Panc1 (cell line): Measurements from ENCODE around the gene NPR1. TPM values are rescaled to one million over a fixed set of nuclear protein-coding genes. Genes with fewer than 3 reads are reported as not detected.
A peak's percentile ranks its signal among the peaks of the same experiment; 100 is the strongest.

ENCODE experiments used
- ATAC-seq: fragments of 200-7000 bp; cut with Tn5 transposase; 2 replicates; pipeline ENCODE4 v1.9.1; 2020; ENCODE audit warnings: mild to moderate bottlenecking, moderate library complexity
- BruUV-seq: library from RNA; stranded (reverse); fragments of 400-500 nt; replicated peaks from 2 replicates; lab custom pipeline; 2021; lab: Mats Ljungman, UMichigan
- CTCF ChIA-PET: fragments of 300-600 bp; sonication (Branson Sonifier 250); formaldehyde crosslinking; loops from one replicate; lab custom pipeline; 2022; ENCODE audit warnings: antibody characterized with exemption; lab: Charles Lee
- POLR2A ChIA-PET: fragments of 300-600 bp; sonication (Branson Sonifier 250); formaldehyde crosslinking; loops from one replicate; lab custom pipeline; 2022; ENCODE audit warnings: antibody characterized with exemption; lab: Charles Lee
- DNase-seq: peaks from one replicate; pipeline ENCODE4 v3.0.0-alpha.2; 2010; ENCODE audit warnings: low read depth, low spot score
- H3K27ac ChIP-seq: 2 replicates; pipeline ENCODE4 v1.5.1; 2011; ENCODE audit warnings: mild to moderate bottlenecking, low read length, inconsistent platforms
- H3K27me3 ChIP-seq: fragments of 200-500 bp; sonication (Bioruptor generic); 2 replicates; pipeline ENCODE4 v1.6.0; 2014; ENCODE audit warnings: low read length, inconsistent platforms; ENCODE audit not compliant: control insufficient read depth, insufficient read depth
- H3K36me3 ChIP-seq: fragments of 200-500 bp; sonication (Bioruptor generic); 2 replicates; pipeline ENCODE4 v1.5.1; 2014; ENCODE audit warnings: inconsistent platforms, mild to moderate bottlenecking, low read length, moderate library complexity; ENCODE audit not compliant: control insufficient read depth, insufficient read depth
- H3K4me1 ChIP-seq: 2 replicates; pipeline ENCODE4 v1.5.1; 2011; ENCODE audit warnings: inconsistent platforms, mild to moderate bottlenecking, low read length, moderate library complexity; ENCODE audit not compliant: control insufficient read depth, insufficient read depth
- H3K4me3 ChIP-seq, 2 experiments: 2 replicates each; pipeline ENCODE4 v1.5.1; 2011 to 2012; ENCODE audit warnings: low read depth in 2 of 2, low read length in 2 of 2, mild to moderate bottlenecking in 2 of 2, inconsistent platforms in 1 of 2, moderate library complexity in 1 of 2
- H3K9me3 ChIP-seq: fragments of 200-500 bp; sonication (Bioruptor generic); 2 replicates; pipeline ENCODE4 v1.5.1; 2014; ENCODE audit warnings: low read depth, mild to moderate bottlenecking, inconsistent platforms, low read length, moderate library complexity; ENCODE audit not compliant: control insufficient read depth, insufficient read depth
- CTCF ChIP-seq: fragments of 450-650 bp; IDR thresholded peaks from 2 replicates; pipeline ENCODE4 v1.5.1; 2017; ENCODE audit warnings: mild to moderate bottlenecking
- POLR2AphosphoS5 ChIP-seq: IDR thresholded peaks from 2 replicates; pipeline ENCODE4 v1.6.1; 2012; ENCODE audit warnings: mild to moderate bottlenecking, low read depth, low read length, moderate library complexity
- SIN3A ChIP-seq: IDR thresholded peaks from 2 replicates; pipeline ENCODE4 v1.6.1; 2012; ENCODE audit warnings: low read depth, mild to moderate bottlenecking, low read length, moderate library complexity, borderline replicate concordance; ENCODE audit not compliant: insufficient read depth
- TCF7L2 ChIP-seq: IDR thresholded peaks from 2 replicates; pipeline ENCODE4 v1.6.1; 2011; ENCODE audit warnings: mild to moderate bottlenecking, low read depth, low read length, inconsistent platforms
- in situ Hi-C: cut with HindIII; loops from 2 replicates; pipeline ENCODE4 v1.10.0; 2016; ENCODE audit warnings: low sequenced_read_pairs, low pct_unique_long_range_greater_than_20kb
- intact Hi-C: fragments of 100-400 bp; cut with micrococcal nuclease; formaldehyde crosslinking; loops from one replicate; pipeline ENCODE4 v1.10.0; 2022; ENCODE audit not compliant: unreplicated experiment
- total RNA-seq: library from RNA; stranded (reverse); gene quantifications from one replicate; pipeline ENCODE4 v1.2.1, GENCODE V29; 2021; ENCODE audit not compliant: unreplicated experiment
- TF ChIP-seq, protein P1 (sequence below), 2 experiments: IDR thresholded peaks; 2 replicates each; pipeline ENCODE4 v1.6.1; 2011 to 2012; ENCODE audit warnings: low read depth in 2 of 2, control low read depth in 1 of 2, low read length in 1 of 2, mild to moderate bottlenecking in 1 of 2, moderate library complexity in 1 of 2; ENCODE audit not compliant: insufficient read depth in 1 of 2

Gene NPR1
- total RNA-seq, 1 experiment from 2014 or later: 0.36 TPM

GRCh38 chr1:153661111-153661708 is 17.3 kb upstream of the NPR1 start:
- intact Hi-C loops (loop anchor here (5.0 kb wide), 1 partner anchor 154 kb away; no protein-coding TSS in a partner anchor), in situ Hi-C loops (no loop called here)
- H3K27me3 ChIP-seq: no peaks in the 10 kb centered on the region
- TF ChIP-seq CTCF (no peak), POLR2AphosphoS5 (peak; percentile 26; the same call in 1 of the 2 replicates)
- no peak for DNase-seq
- TSS peak; percentile 60 for BruUV-seq
- ChIA-PET CTCF (no interaction called here), POLR2A (no interaction called here)
- H3K4me3 ChIP-seq: no peak overlapping the region
- H3K27ac ChIP-seq: peak overlapping the region; percentile 49; the same call in 1 of the 2 replicates
- H3K36me3 ChIP-seq: peaks cover 39% of the 10 kb centered on the region
- ATAC-seq: no peak
- H3K4me1 ChIP-seq: peaks cover 11% of the 10 kb centered on the region; the same call in 1 of the 2 replicates
- H3K9me3 ChIP-seq: no peaks in the 10 kb centered on the region

GRCh38 chr1:153662269-153662668 is 16.2 kb upstream of the NPR1 start:
- no peak for ATAC-seq
- Histone ChIP-seq H3K9me3 (no peaks in the 10 kb centered on the region), H3K27ac (no peak overlapping the region), H3K36me3 (peaks cover 39% of the 10 kb centered on the region), H3K4me3 (no peak overlapping the region), H3K4me1 (peaks cover 11% of the 10 kb centered on the region; the same call in 1 of the 2 replicates), H3K27me3 (no peaks in the 10 kb centered on the region)
- DNase-seq: no peak
- TF ChIP-seq POLR2AphosphoS5 (no peak), SIN3A (no peak), CTCF (no peak), TCF7L2 (no peak)
- TF ChIP-seq, protein P1, sequence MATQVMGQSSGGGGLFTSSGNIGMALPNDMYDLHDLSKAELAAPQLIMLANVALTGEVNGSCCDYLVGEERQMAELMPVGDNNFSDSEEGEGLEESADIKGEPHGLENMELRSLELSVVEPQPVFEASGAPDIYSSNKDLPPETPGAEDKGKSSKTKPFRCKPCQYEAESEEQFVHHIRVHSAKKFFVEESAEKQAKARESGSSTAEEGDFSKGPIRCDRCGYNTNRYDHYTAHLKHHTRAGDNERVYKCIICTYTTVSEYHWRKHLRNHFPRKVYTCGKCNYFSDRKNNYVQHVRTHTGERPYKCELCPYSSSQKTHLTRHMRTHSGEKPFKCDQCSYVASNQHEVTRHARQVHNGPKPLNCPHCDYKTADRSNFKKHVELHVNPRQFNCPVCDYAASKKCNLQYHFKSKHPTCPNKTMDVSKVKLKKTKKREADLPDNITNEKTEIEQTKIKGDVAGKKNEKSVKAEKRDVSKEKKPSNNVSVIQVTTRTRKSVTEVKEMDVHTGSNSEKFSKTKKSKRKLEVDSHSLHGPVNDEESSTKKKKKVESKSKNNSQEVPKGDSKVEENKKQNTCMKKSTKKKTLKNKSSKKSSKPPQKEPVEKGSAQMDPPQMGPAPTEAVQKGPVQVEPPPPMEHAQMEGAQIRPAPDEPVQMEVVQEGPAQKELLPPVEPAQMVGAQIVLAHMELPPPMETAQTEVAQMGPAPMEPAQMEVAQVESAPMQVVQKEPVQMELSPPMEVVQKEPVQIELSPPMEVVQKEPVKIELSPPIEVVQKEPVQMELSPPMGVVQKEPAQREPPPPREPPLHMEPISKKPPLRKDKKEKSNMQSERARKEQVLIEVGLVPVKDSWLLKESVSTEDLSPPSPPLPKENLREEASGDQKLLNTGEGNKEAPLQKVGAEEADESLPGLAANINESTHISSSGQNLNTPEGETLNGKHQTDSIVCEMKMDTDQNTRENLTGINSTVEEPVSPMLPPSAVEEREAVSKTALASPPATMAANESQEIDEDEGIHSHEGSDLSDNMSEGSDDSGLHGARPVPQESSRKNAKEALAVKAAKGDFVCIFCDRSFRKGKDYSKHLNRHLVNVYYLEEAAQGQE (IDR thresholded peaks at IDR 0.05; ENCODE audit: insufficient read depth in 1 of 2, low read depth in 2 of 2, low read length in 1 of 2): no peak
- in situ Hi-C loops (no loop called here), intact Hi-C loops (loop anchor here (5.0 kb wide), 1 partner anchor 155 kb away; no protein-coding TSS in a partner anchor)
- BruUV-seq: TSS peak; percentile 82
- POLR2A ChIA-PET: no interaction called here
- CTCF ChIA-PET: no interaction called here
